Neural progenitor cell (in vitro differentiated cells): ENCODE data around the gene SPP1. TPM values are rescaled to one million over a fixed set of nuclear protein-coding genes. Genes with fewer than 3 reads are reported as not detected.

Experiments
- DNase-seq: peaks from one replicate; pipeline ENCODE4 v3.0.0-alpha.2; 2016; ENCODE audit warnings: low spot score
- H2AFZ ChIP-seq: fragments of 200-600 bp; sonication (generic); replicated peaks from 2 replicates; pipeline ENCODE4 v1.6.1; 2016; ENCODE audit warnings: antibody characterized with exemption
- H3F3A ChIP-seq: fragments of 200-600 bp; sonication (generic); 2 replicates; pipeline ENCODE4 v1.6.1; 2016; ENCODE audit warnings: antibody characterized with exemption, low read depth
- H3K27ac ChIP-seq: fragments of 200-600 bp; sonication (generic); 2 replicates; pipeline ENCODE4 v1.5.1; 2016; ENCODE audit warnings: mild to moderate bottlenecking
- H3K27me3 ChIP-seq: fragments of 200-600 bp; sonication (generic); 2 replicates; pipeline ENCODE4 v1.6.1; 2016; ENCODE audit warnings: mild to moderate bottlenecking, moderate library complexity
- H3K36me3 ChIP-seq: fragments of 200-600 bp; sonication (generic); 2 replicates; pipeline ENCODE4 v1.5.1; 2016
- H3K4me1 ChIP-seq: fragments of 200-600 bp; sonication (generic); 2 replicates; pipeline ENCODE4 v1.6.1; 2016; ENCODE audit warnings: mixed run types
- H3K4me2 ChIP-seq: fragments of 200-600 bp; sonication (generic); 2 replicates; pipeline ENCODE4 v1.6.1; 2016
- H3K4me3 ChIP-seq: fragments of 200-600 bp; sonication (generic); 2 replicates; pipeline ENCODE4 v1.5.1; 2016
- H3K79me2 ChIP-seq: fragments of 200-600 bp; sonication (generic); 2 replicates; pipeline ENCODE4 v1.6.1; 2016; ENCODE audit warnings: low read depth
- H3K9ac ChIP-seq: fragments of 200-600 bp; sonication (generic); 2 replicates; pipeline ENCODE4 v1.6.1; 2016
- H3K9me3 ChIP-seq: fragments of 200-600 bp; sonication (generic); 2 replicates; pipeline ENCODE4 v1.5.1; 2016; ENCODE audit warnings: low read depth
- H4K20me1 ChIP-seq: fragments of 200-600 bp; sonication (generic); 2 replicates; pipeline ENCODE4 v1.6.1; 2016; ENCODE audit warnings: low read depth
- H3K27ac Mint-ChIP-seq: 3 replicates; pipeline ENCODE4 v1.8.0; 2021; ENCODE audit warnings: mixed read lengths
- H3K27me3 Mint-ChIP-seq: 2 replicates; pipeline ENCODE4 v1.8.0; 2022; ENCODE audit warnings: low read depth, mild to moderate bottlenecking, inconsistent platforms, moderate library complexity, mixed read lengths; ENCODE audit not compliant: insufficient read depth
- H3K36me3 Mint-ChIP-seq: 3 replicates; pipeline ENCODE4 v1.8.0; 2021; ENCODE audit warnings: mixed read lengths
- H3K4me1 Mint-ChIP-seq: 3 replicates; pipeline ENCODE4 v1.8.0; 2021; ENCODE audit warnings: mixed read lengths
- H3K4me3 Mint-ChIP-seq: 3 replicates; pipeline ENCODE4 v1.8.0; 2021; ENCODE audit warnings: mild to moderate bottlenecking, moderate library complexity, mixed read lengths
- H3K9me3 Mint-ChIP-seq: 3 replicates; pipeline ENCODE4 v1.8.0; 2020; ENCODE audit warnings: mixed read lengths
- EZH2 ChIP-seq: fragments of 200-600 bp; sonication (generic); IDR thresholded peaks from 2 replicates; pipeline ENCODE4 v1.6.1; 2017; ENCODE audit warnings: antibody characterized with exemption, mild to moderate bottlenecking, moderate library complexity
- EZH2phosphoT487 ChIP-seq: fragments of 200-600 bp; sonication (generic); IDR thresholded peaks from 2 replicates; pipeline ENCODE4 v1.6.1; 2017; ENCODE audit warnings: antibody characterized with exemption
- total RNA-seq: library from RNA; depleted of rRNA; stranded (reverse); fragments of >200 nt; gene quantifications from 2 replicates; pipeline ENCODE4 v1.2.3, GENCODE V29; 2015; ENCODE audit warnings: low replicate concordance
- TF ChIP-seq, protein P1 (sequence below): fragments of 200-600 bp; sonication (generic); IDR thresholded peaks from 2 replicates; pipeline ENCODE4 v1.5.1; 2017; ENCODE audit warnings: antibody characterized with exemption, mild to moderate bottlenecking

SPP1 gene
- total RNA-seq, 1 donor from 2014 or later = 0.54 TPM

DNA sequence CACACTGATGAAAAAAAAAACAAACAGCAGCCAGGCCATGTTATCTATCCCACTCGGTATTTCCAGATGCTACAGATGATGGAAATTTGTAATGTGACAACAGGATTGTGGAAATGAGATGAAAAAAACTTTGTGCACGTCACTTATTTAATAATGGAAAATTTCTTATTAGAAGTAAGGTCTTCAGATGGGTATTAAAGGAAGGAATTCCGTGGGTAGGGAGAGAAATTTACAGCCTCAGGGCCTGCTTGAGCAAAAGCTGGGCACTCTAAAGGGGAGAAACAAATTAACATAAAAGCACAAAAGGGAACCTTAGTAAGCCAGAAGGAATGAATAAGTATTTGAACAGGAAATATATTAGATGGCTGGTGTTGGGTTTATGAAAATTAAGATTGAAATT lies 27.7 kb downstream of the SPP1 start:
- Histone ChIP-seq H3K4me1 (no peaks in the 10 kb centered on the region), H3F3A (peaks cover 10% of the 10 kb centered on the region), H2AFZ (no peak overlapping the region), H3K9me3 (no peaks in the 10 kb centered on the region), H3K27me3 (peaks cover 22% of the 10 kb centered on the region), H3K36me3 (no peaks in the 10 kb centered on the region), H3K4me2 (no peak overlapping the region), H3K9ac (no peak overlapping the region), H3K79me2 (peaks cover 5% of the 10 kb centered on the region), H4K20me1 (peaks cover under 1% of the 10 kb centered on the region), H3K27ac (no peak overlapping the region), H3K4me3 (no peak overlapping the region)
- Mint-ChIP-seq H3K9me3 (peaks cover 2% of the 10 kb centered on the region), H3K27ac (no peak overlapping the region), H3K4me3 (no peak overlapping the region), H3K27me3 (peaks cover 9% of the 10 kb centered on the region), H3K4me1 (peaks cover 10% of the 10 kb centered on the region), H3K36me3 (peaks cover 3% of the 10 kb centered on the region)
- no peak for TF ChIP-seq EZH2phosphoT487
- TF ChIP-seq, protein P1, sequence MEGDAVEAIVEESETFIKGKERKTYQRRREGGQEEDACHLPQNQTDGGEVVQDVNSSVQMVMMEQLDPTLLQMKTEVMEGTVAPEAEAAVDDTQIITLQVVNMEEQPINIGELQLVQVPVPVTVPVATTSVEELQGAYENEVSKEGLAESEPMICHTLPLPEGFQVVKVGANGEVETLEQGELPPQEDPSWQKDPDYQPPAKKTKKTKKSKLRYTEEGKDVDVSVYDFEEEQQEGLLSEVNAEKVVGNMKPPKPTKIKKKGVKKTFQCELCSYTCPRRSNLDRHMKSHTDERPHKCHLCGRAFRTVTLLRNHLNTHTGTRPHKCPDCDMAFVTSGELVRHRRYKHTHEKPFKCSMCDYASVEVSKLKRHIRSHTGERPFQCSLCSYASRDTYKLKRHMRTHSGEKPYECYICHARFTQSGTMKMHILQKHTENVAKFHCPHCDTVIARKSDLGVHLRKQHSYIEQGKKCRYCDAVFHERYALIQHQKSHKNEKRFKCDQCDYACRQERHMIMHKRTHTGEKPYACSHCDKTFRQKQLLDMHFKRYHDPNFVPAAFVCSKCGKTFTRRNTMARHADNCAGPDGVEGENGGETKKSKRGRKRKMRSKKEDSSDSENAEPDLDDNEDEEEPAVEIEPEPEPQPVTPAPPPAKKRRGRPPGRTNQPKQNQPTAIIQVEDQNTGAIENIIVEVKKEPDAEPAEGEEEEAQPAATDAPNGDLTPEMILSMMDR = no peak
- TF ChIP-seq EZH2 = no peak
- DNase-seq = no peak

DNA sequence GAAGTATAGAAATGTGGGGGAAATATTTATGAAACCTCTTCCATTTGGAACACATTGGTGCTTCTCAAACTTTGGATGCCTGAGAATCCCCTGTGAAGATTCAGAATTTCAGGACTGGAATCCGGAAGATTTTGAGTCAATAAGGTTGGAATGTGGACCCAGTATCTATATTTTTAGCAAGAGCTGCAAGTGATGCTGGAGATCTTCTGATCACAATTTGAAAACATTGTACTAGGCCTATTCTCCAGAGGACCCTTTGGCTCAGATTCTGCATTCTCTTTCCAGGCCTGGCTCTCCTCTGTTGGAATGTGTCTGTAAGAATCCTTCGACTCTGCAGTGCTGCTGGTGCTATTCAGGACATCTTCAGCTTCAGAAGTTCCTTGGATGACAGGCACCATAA lies 29.6 kb downstream of the SPP1 start:
- Mint-ChIP-seq H3K36me3 (peaks cover 3% of the 10 kb centered on the region), H3K4me3 (no peak overlapping the region), H3K27me3 (peaks cover 10% of the 10 kb centered on the region), H3K27ac (no peak overlapping the region), H3K4me1 (peaks cover 20% of the 10 kb centered on the region), H3K9me3 (peaks cover 2% of the 10 kb centered on the region)
- Histone ChIP-seq H3F3A (peaks cover 10% of the 10 kb centered on the region), H3K4me3 (no peak overlapping the region), H3K4me2 (no peak overlapping the region), H3K27me3 (peaks cover 22% of the 10 kb centered on the region), H3K36me3 (no peaks in the 10 kb centered on the region), H3K4me1 (peaks cover 15% of the 10 kb centered on the region), H3K27ac (no peak overlapping the region), H3K9me3 (no peaks in the 10 kb centered on the region), H3K79me2 (peaks cover 23% of the 10 kb centered on the region), H4K20me1 (peaks cover 18% of the 10 kb centered on the region), H3K9ac (no peak overlapping the region), H2AFZ (no peak overlapping the region)
- DNase-seq = no peak
- TF ChIP-seq EZH2 (no peak), EZH2phosphoT487 (no peak)
- TF ChIP-seq, protein P1 = no peak

DNA sequence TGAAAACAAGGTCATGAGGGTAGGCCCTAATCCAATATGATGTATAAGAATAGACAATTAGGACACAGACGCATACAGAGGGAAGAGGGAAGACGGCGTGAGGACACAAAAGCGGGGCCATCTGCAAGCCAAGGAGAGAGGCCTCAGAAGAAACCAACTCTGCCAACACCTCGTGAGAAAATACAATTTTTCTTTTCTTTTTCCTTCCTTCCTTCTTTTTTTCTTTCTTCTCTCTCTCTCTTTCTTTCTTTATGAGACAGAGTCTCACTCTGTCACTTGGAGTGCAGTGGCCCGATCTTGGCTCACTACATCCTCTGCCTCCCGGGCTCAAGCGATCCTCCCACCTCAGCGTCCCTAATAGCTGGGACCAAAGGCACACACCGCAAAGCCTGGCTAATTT lies 30.4 kb downstream of the SPP1 start:
- H3K4me3 Mint-ChIP-seq = peak overlapping the region; percentile 94

More for the DNA sequence above, 30.4 kb downstream of the SPP1 start:
- Histone ChIP-seq H3K27me3 (peaks cover 22% of the 10 kb centered on the region), H3K4me3 (no peak overlapping the region), H2AFZ (no peak overlapping the region), H3K4me2 (no peak overlapping the region), H3K9ac (no peak overlapping the region), H3K36me3 (no peaks in the 10 kb centered on the region), H3K27ac (no peak overlapping the region), H3K79me2 (peaks cover 32% of the 10 kb centered on the region), H4K20me1 (peaks cover 27% of the 10 kb centered on the region), H3K9me3 (no peaks in the 10 kb centered on the region), H3F3A (peaks cover 10% of the 10 kb centered on the region), H3K4me1 (peaks cover 24% of the 10 kb centered on the region)
- Mint-ChIP-seq H3K27me3 (peaks cover 10% of the 10 kb centered on the region), H3K36me3 (peaks cover 3% of the 10 kb centered on the region), H3K4me1 (peaks cover 28% of the 10 kb centered on the region), H3K27ac (no peak overlapping the region), H3K9me3 (peaks cover 2% of the 10 kb centered on the region)
- DNase-seq = no peak
- TF ChIP-seq, protein P1 = no peak
- TF ChIP-seq EZH2 (no peak), EZH2phosphoT487 (no peak)
